GM12873 (cell line): ENCODE data around the gene EIF4A3.

Experiments used
- TF ChIP-seq, protein P1 (sequence below): IDR thresholded peaks from 2 replicates; pipeline ENCODE4 v1.5.1; 2012; ENCODE audit warnings: low read depth, mild to moderate bottlenecking, moderate library complexity, low read length, control low read depth; ENCODE audit not compliant: insufficient read depth; ENCODE audit errors: missing control alignments

The EIF4A3 gene

DNA sequence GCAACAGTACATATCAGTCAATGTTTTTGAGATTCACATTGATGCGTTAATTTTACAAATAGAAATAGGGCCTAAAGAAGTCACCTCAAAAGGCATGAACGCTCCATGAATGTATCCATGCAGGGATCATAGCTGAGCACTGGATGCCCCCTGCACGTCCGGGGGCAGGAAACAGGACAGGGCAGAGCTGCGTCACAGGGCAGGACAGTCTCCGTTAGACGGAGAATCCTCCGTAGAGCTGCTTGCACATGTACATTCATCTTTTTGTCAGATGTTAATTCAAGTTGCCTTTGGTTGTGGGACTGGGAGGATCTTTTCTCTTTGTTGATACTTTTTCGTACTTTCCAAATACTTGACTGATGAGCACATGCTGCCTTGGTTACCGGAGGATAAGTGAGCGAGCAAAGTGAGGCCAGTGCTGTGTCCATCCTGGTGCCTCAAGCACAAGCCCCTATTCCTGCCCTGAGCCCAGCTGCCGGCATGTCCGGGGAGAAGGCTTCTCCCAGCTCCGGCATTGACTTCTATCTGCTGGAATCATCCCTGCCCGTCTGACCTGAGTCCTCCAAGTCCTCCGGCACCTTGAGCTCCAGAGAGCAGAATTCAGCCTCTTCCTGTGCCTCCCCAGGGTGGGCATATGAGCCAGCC is 30.5 kb downstream of the EIF4A3 start:
- TF ChIP-seq, protein P1, sequence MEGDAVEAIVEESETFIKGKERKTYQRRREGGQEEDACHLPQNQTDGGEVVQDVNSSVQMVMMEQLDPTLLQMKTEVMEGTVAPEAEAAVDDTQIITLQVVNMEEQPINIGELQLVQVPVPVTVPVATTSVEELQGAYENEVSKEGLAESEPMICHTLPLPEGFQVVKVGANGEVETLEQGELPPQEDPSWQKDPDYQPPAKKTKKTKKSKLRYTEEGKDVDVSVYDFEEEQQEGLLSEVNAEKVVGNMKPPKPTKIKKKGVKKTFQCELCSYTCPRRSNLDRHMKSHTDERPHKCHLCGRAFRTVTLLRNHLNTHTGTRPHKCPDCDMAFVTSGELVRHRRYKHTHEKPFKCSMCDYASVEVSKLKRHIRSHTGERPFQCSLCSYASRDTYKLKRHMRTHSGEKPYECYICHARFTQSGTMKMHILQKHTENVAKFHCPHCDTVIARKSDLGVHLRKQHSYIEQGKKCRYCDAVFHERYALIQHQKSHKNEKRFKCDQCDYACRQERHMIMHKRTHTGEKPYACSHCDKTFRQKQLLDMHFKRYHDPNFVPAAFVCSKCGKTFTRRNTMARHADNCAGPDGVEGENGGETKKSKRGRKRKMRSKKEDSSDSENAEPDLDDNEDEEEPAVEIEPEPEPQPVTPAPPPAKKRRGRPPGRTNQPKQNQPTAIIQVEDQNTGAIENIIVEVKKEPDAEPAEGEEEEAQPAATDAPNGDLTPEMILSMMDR: no peak

DNA sequence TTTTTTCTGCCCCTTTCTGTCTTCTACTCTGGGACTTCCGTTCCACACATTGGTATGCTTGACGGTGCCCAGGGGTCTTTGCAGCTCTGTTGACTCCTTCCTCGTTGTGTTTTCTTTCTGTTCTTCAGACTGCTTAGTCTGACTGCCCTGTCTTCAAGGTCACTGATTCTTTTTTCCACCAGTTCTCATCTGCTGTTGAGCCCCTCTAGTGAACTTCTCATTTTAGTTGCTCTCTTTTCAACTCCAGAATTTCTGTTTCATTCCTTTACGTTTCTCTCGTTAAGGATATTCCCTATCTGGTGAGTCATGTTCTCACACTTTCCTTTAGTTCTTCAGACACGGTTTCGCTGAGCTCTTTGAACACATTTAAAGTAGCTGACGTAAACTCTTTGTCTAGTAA is 31.8 kb downstream of the EIF4A3 start:
- TF ChIP-seq, protein P1: no peak

DNA sequence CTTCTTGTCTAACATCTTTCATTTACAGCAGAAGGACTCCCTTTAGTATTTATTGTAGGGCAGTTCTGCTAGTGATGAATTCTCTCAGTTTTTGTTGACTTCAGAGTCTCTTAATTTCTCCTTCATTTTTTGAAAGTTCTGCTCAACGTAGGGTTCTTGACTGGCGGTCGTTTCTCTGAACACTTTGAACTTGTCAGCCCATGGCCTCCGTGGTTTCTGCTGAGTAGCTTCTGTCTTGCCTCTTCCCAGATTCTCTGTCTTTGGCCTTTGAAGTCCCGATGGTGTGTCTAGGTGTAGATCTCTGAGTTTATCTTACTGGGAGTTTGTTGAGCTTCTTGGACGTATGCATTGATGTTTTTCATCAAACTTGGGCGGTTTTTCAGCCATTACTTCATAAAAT is 32.2 kb downstream of the EIF4A3 start:
- TF ChIP-seq, protein P1: no peak

DNA sequence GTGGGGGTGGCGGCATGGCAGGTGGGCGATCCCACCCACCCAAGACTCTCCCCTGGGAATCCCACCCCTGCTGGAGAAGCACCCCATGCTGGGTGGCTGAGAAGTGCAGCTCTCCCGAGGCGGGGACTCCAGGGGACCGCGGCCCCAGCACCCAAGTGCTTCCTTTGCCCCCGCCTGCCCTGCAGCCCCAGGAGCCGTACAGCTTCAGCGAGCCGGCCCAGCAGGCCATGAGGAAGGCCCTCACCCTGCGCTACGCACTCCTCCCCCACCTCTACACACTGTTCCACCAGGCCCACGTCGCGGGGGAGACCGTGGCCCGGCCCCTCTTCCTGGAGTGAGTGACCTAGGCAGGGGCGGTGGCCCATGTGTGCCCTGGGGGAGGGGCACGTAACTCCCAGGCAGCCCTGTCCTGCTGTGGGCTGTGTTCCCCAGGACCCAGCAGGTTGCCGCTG is 33.9 kb downstream of the EIF4A3 start:
- TF ChIP-seq, protein P1: no peak

DNA sequence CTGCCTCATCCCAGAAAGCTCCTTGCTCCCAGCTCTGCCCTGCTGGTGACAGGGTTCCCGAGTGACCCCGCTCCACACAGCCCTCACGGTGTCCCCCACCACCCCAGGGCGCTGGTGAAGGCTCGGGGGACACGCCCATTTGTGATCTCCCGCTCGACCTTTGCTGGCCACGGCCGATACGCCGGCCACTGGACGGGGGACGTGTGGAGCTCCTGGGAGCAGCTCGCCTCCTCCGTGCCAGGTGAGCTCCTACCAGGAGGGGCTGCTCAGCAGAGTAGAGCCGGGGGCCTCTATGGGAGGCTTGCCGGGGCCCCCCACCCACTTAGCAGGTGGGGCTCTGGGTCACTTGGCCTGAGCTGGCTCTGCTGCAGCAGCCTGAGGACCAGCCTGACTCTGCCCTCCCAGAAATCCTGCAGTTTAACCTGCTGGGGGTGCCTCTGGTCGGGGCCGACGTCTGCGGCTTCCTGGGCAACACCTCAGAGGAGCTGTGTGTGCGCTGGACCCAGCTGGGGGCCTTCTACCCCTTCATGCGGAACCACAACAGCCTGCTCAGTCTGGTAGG is 34.4 kb downstream of the EIF4A3 start:
- TF ChIP-seq, protein P1: no peak

DNA sequence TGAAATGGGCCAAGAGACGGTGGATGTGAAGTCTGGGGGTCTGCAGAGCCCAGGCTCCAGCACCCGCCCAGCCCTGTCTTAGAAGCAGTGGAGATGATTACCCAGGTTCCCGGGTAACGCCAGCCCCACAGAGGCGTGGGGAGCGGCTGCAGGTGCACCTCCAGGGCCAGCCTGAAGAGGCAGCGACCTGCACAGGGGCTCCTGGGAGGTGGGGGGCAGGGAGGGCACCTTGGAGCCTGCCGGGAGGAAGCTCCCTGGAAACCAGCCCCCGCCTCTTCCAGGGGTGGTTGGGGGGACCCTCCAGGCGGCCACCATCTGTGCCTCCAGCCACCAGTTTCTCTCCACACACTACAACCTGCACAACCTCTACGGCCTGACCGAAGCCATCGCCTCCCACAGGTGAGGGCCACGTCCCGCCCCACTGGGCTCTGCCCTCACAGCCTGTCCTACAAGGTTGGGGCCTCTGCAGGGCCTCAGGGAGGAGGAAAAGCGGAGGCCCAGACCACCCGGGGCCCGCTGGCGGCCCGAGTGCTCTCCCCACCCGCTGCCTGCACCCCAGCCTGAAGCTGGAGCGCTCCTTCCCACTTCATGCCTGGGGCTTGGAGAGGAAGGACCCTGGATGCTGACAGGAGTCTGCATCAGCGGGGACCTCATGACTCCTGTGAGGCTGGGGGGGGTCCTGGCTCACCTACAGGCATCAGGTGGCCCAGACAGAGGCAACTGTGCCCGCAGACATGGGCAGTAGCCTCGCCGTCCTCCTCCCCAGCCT is 35.0 kb downstream of the EIF4A3 start:
- TF ChIP-seq, protein P1: no peak
